ENCODE data around the gene XIRP2.

Gene XIRP2

GRCh38 chr2:167181688-167182087 is 293.4 kb downstream of the XIRP2 start:
- no peak for DNase-seq (ENCODE audit: low read depth, low spot score)
- no peak overlapping the region for H3K4me3 ChIP-seq (ENCODE audit: low read length)

GRCh38 chr2:167182403-167182802 is 294.1 kb downstream of the XIRP2 start:
- H3K4me3 ChIP-seq (ENCODE audit: low read length): no peak overlapping the region
- DNase-seq (ENCODE audit: low read depth, low spot score): no peak

GRCh38 chr2:167183931-167184330 is 295.7 kb downstream of the XIRP2 start:
- no peak overlapping the region for H3K4me3 ChIP-seq (ENCODE audit: low read length)
- DNase-seq (ENCODE audit: low read depth, low spot score): no peak

- no peak for DNase-seq (ENCODE audit: low read depth, low spot score)
- no peak overlapping the region for H3K4me3 ChIP-seq (ENCODE audit: low read length)
Observed at GRCh38 chr2:167186465-167186864, 298.2 kb downstream of the XIRP2 start.

GRCh38 chr2:167187049-167187727 is 298.9 kb downstream of the XIRP2 start:
- DNase-seq (ENCODE audit: low read depth, low spot score): no peak
- H3K4me3 ChIP-seq (ENCODE audit: low read length): no peak overlapping the region

- no peak for DNase-seq (ENCODE audit: low read depth, low spot score)
Observed at GRCh38 chr2:167187978-167188967, 300.0 kb downstream of the XIRP2 start.

GRCh38 chr2:167190053-167190452 is 301.8 kb downstream of the XIRP2 start:
- no peak for DNase-seq (ENCODE audit: low read depth, low spot score)
- H3K4me3 ChIP-seq (ENCODE audit: low read length): no peak overlapping the region

More at GRCh38 chr2:167187978-167188967, 300.0 kb downstream of the XIRP2 start:
- no peak overlapping the region for H3K4me3 ChIP-seq (ENCODE audit: low read length)

GRCh38 chr2:167191588-167191987 is 303.3 kb downstream of the XIRP2 start:
- no peak for DNase-seq (ENCODE audit: low read depth, low spot score)
- no peak overlapping the region for H3K4me3 ChIP-seq (ENCODE audit: low read length)

GRCh38 chr2:167192833-167193232 is 304.6 kb downstream of the XIRP2 start:
- no peak overlapping the region for H3K4me3 ChIP-seq (ENCODE audit: low read length)
- DNase-seq (ENCODE audit: low read depth, low spot score): no peak

- DNase-seq (ENCODE audit: low read depth, low spot score): peak; percentile 44
- no peak overlapping the region for H3K4me3 ChIP-seq (ENCODE audit: low read length)
Observed at GRCh38 chr2:167196461-167197252, 308.4 kb downstream of the XIRP2 start.

- no peak for DNase-seq (ENCODE audit: low read depth, low spot score)
- no peak overlapping the region for H3K4me3 ChIP-seq (ENCODE audit: low read length)
Observed at GRCh38 chr2:167198009-167198408, 309.7 kb downstream of the XIRP2 start.

GRCh38 chr2:167198576-167198975 is 310.3 kb downstream of the XIRP2 start:
- H3K4me3 ChIP-seq (ENCODE audit: low read length): no peak overlapping the region
- no peak for DNase-seq (ENCODE audit: low read depth, low spot score)

- no peak for DNase-seq (ENCODE audit: low read depth, low spot score)
- H3K4me3 ChIP-seq (ENCODE audit: low read length): no peak overlapping the region
Observed at GRCh38 chr2:167200019-167200418, 311.7 kb downstream of the XIRP2 start.

GRCh38 chr2:167209784-167210183 is 321.5 kb downstream of the XIRP2 start:
- H3K4me3 ChIP-seq (ENCODE audit: low read length): no peak overlapping the region
- no peak for DNase-seq (ENCODE audit: low read depth, low spot score)

- no peak overlapping the region for H3K4me3 ChIP-seq (ENCODE audit: low read length)
- peak; percentile 40 for DNase-seq (ENCODE audit: low read depth, low spot score)
Observed at GRCh38 chr2:167212014-167212648, 323.9 kb downstream of the XIRP2 start.

- H3K4me3 ChIP-seq (ENCODE audit: low read length): no peak overlapping the region
- DNase-seq (ENCODE audit: low read depth, low spot score): no peak
Observed at GRCh38 chr2:167215595-167215994, 327.3 kb downstream of the XIRP2 start.

GRCh38 chr2:167237478-167237877 is 349.2 kb downstream of the XIRP2 start:
- H3K4me3 ChIP-seq (ENCODE audit: low read length): no peak overlapping the region
- DNase-seq (ENCODE audit: low read depth, low spot score): no peak

- no peak for DNase-seq (ENCODE audit: low read depth, low spot score)
- H3K4me3 ChIP-seq (ENCODE audit: low read length): no peak overlapping the region
Observed at GRCh38 chr2:167240671-167241070, 352.4 kb downstream of the XIRP2 start.

- DNase-seq (ENCODE audit: low read depth, low spot score): no peak
- H3K4me3 ChIP-seq (ENCODE audit: low read length): no peak overlapping the region
Observed at GRCh38 chr2:167249197-167249596, 360.9 kb downstream of the XIRP2 start.

Measured in Jurkat, Clone E6-1 (cell line).